ENCODE measurements around the gene COMTD1.

DNA sequence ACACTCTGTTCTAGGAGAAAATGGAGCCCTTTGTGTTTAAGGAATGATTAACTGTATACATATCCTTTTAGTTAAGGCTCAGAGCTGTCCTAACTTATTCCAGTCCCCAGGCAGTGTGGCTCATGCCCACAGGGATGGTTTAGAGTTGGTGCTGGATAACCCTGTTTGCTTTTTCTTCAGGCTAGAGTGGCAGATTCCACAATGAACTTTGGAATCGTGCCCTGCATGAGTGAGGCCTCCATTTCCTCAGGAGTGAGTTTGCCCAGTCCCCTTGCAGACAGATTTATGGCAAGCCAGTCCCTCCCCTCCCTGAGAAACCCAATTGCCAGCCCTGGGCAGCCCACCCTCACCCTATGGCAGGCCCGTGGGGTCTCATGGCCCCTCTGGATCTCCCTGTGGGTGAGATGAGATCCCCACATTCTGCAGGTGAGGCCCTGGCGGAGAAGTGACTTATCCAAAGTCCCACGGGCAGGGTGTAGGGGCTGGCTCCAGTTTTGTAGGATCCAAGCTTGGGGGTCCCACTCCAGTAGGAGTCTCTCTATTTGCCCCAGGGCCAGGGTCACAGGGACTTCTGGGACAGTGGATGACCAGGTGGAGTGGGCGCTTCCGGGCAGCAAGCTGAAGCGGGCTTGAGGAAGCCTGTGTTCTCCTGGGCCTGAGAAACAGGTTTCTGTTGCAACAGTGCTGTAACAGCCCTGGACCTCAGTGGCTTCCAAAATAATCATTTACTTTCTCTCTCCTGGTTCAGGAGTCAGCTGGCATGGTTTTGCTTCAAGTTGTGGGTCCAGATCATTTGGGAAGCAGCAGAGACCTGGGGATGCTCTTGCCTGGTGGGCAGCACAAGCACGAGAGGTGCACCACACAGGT is 9.0 kb upstream of the COMTD1 start:
- TF ChIP-seq TAF1 (IDR thresholded peaks at IDR 0.05; ENCODE audit: borderline replicate concordance, low read depth, low read length) (no peak), RCOR1 (IDR thresholded peaks at IDR 0.05; ENCODE audit: low read length) (no peak)

Measured in SK-N-SH (cell line).